PC-3 (cell line): ENCODE results near the gene MYB. TPM values are rescaled to one million over a fixed set of nuclear protein-coding genes. Genes with fewer than 3 reads are reported as not detected.

ENCODE experiments used
- ATAC-seq: fragments of 200-7000 bp; cut with Tn5 transposase; 2 replicates; pipeline ENCODE4 v1.9.1; 2020; ENCODE audit warnings: mild to moderate bottlenecking, moderate library complexity
- BruUV-seq: library from RNA; stranded (reverse); fragments of 400-500 nt; replicated peaks from 2 replicates; lab custom pipeline; 2021; lab: Mats Ljungman, UMichigan
- CTCF ChIA-PET: fragments of 300-600 bp; sonication (Branson Sonifier 250); formaldehyde crosslinking; loops from one replicate; lab custom pipeline; 2022; ENCODE audit warnings: antibody characterized with exemption; lab: Charles Lee
- POLR2A ChIA-PET: fragments of 300-600 bp; sonication (Branson Sonifier 250); formaldehyde crosslinking; loops from one replicate; lab custom pipeline; 2022; ENCODE audit warnings: antibody characterized with exemption; ENCODE audit not compliant: unreplicated experiment; lab: Charles Lee
- DNase-seq: peaks from one replicate; pipeline ENCODE4 v3.0.0-alpha.2; 2015
- H2AFZ ChIP-seq: fragments of 300-600 bp; sonication (generic); 2 replicates; pipeline ENCODE4 v1.6.0; 2016; ENCODE audit warnings: antibody characterized with exemption, low read length
- H3F3A ChIP-seq: fragments of 300-600 bp; sonication (generic); one replicate; pipeline ENCODE4 v1.6.0; 2017; ENCODE audit warnings: antibody characterized with exemption, low read length, control low read depth, mild to moderate bottlenecking; ENCODE audit not compliant: unreplicated experiment
- H3K27ac ChIP-seq: fragments of 300-600 bp; sonication (generic); 2 replicates; pipeline ENCODE4 v1.5.1; 2016; ENCODE audit warnings: mild to moderate bottlenecking, low read length
- H3K27me3 ChIP-seq: fragments of 300-600 bp; sonication (generic); 2 replicates; pipeline ENCODE4 v1.6.1; 2016; ENCODE audit warnings: low read length, mixed read lengths
- H3K36me3 ChIP-seq: fragments of 300-600 bp; sonication (generic); 2 replicates; pipeline ENCODE4 v1.6.1; 2016; ENCODE audit warnings: low read depth, mixed run types, low read length, mixed read lengths
- H3K4me1 ChIP-seq: fragments of 300-600 bp; sonication (generic); 2 replicates; pipeline ENCODE4 v1.5.1; 2016; ENCODE audit warnings: low read length; ENCODE audit not compliant: insufficient read depth
- H3K4me2 ChIP-seq: fragments of 300-600 bp; sonication (generic); 2 replicates; pipeline ENCODE4 v1.6.0; 2016; ENCODE audit warnings: low read length
- H3K4me3 ChIP-seq: fragments of 300-600 bp; sonication (generic); 2 replicates; pipeline ENCODE4 v1.5.1; 2016; ENCODE audit warnings: mild to moderate bottlenecking, low read length, mixed read lengths
- H3K79me2 ChIP-seq: fragments of 300-600 bp; sonication (generic); 2 replicates; pipeline ENCODE4 v1.6.1; 2017; ENCODE audit warnings: low read length, mixed read lengths
- H3K9ac ChIP-seq: fragments of 300-600 bp; sonication (generic); 2 replicates; pipeline ENCODE4 v1.6.0; 2016; ENCODE audit warnings: mild to moderate bottlenecking, low read length
- H3K9me2 ChIP-seq: fragments of 300-600 bp; sonication (generic); replicated peaks from 2 replicates; pipeline ENCODE4 v1.6.1; 2016; ENCODE audit warnings: mixed run types, low read length, mixed read lengths
- H3K9me3 ChIP-seq: fragments of 300-600 bp; sonication (generic); 2 replicates; pipeline ENCODE4 v1.6.1; 2016; ENCODE audit warnings: low read length, mixed read lengths
- H4K20me1 ChIP-seq: fragments of 300-600 bp; sonication (generic); 2 replicates; pipeline ENCODE4 v1.6.1; 2016; ENCODE audit warnings: low read length, mixed read lengths
- CTCF ChIP-seq: fragments of 300-600 bp; sonication (generic); conservative IDR thresholded peaks from 2 replicates; pipeline ENCODE4 v1.5.1; 2017; ENCODE audit warnings: antibody characterized with exemption, low read depth, mild to moderate bottlenecking, low read length
- EZH2 ChIP-seq: fragments of 300-600 bp; sonication (generic); IDR thresholded peaks from one replicate; pipeline ENCODE4 v1.6.1; 2017; ENCODE audit warnings: antibody characterized with exemption, mild to moderate bottlenecking, low read length; ENCODE audit not compliant: unreplicated experiment
- EZH2phosphoT487 ChIP-seq: fragments of 300-600 bp; sonication (generic); IDR thresholded peaks from 2 replicates; pipeline ENCODE4 v1.6.1; 2018; ENCODE audit warnings: mild to moderate bottlenecking, antibody characterized with exemption, low read length, borderline replicate concordance
- intact Hi-C: fragments of 100-400 bp; cut with micrococcal nuclease; formaldehyde crosslinking; loops from 2 replicates; pipeline ENCODE4 v1.9.0; 2023
- total RNA-seq: library from RNA; depleted of rRNA; stranded (reverse); fragments of >200 nt; gene quantifications from 2 replicates; pipeline ENCODE4 v1.2.3, GENCODE V29; 2014

MYB gene
- total RNA-seq, 1 experiment from 2014 or later: 4.4 TPM

DNA sequence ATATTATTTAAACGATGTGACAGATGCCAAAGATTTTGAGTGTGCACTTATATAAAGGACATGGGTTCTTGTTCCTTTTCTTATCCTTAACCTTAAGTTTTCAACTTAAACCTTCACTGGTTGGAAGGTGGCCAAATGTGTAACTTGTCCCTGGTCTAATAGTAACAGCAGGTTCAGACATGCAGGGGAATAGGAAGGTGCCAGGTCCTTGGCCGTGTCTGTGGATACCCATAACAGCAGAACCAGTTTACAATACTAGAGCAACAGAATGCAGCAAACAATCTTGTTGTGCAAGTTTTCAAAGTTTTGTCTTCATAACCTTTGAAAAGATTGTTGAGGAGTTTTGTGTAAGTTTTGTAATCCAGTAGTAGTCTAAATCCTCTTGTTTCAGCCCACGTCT is 4.4 kb downstream of the MYB start:
- H3K4me2 ChIP-seq: no peak overlapping the region
- ChIA-PET POLR2A (no interaction called here), CTCF (interaction anchor here (1.5 kb wide), 1 partner anchor 123 kb away, joined by 11 read pairs; no protein-coding TSS in a partner anchor)
- no peaks in the 10 kb centered on the region for H3K27me3 ChIP-seq
- no TSS peak for BruUV-seq
- intact Hi-C loops: no loop called here
- H3K36me3 ChIP-seq: no peaks in the 10 kb centered on the region
- no peak overlapping the region for H2AFZ ChIP-seq
- ATAC-seq (no peak), DNase-seq (no peak)
- H3K9me2 ChIP-seq: no peaks in the 10 kb centered on the region
- H3K4me1 ChIP-seq: no peaks in the 10 kb centered on the region
- H4K20me1 ChIP-seq: no peaks in the 10 kb centered on the region
- H3K27ac ChIP-seq: no peak overlapping the region
- H3K4me3 ChIP-seq: no peak overlapping the region
- no peak for TF ChIP-seq EZH2
- no peak for TF ChIP-seq EZH2phosphoT487
- no peak for TF ChIP-seq CTCF
- H3K9me3 ChIP-seq: no peaks in the 10 kb centered on the region
- no peak overlapping the region for H3K9ac ChIP-seq
- H3F3A ChIP-seq: no peaks in the 10 kb centered on the region
- no peaks in the 10 kb centered on the region for H3K79me2 ChIP-seq

- no peak for ATAC-seq
Measured at GRCh38 chr6:135186255-135186654, 5.1 kb downstream of the MYB start.

More at GRCh38 chr6:135186255-135186654, 5.1 kb downstream of the MYB start:
- H3F3A ChIP-seq: no peaks in the 10 kb centered on the region
- H3K79me2 ChIP-seq: no peaks in the 10 kb centered on the region
- no peak overlapping the region for H3K4me2 ChIP-seq
- BruUV-seq: no TSS peak
- no peak for TF ChIP-seq EZH2
- TF ChIP-seq EZH2phosphoT487: no peak
- no peak for TF ChIP-seq CTCF
- intact Hi-C loops: no loop called here
- H3K4me1 ChIP-seq: no peaks in the 10 kb centered on the region
- no peaks in the 10 kb centered on the region for H3K9me3 ChIP-seq
- H3K27ac ChIP-seq: no peak overlapping the region
- H3K4me3 ChIP-seq: no peak overlapping the region
- no peak for DNase-seq
- H3K36me3 ChIP-seq: no peaks in the 10 kb centered on the region
- H3K9me2 ChIP-seq: no peaks in the 10 kb centered on the region
- H2AFZ ChIP-seq: no peak overlapping the region
- ChIA-PET POLR2A (no interaction called here), CTCF (no interaction called here)
- H3K27me3 ChIP-seq: no peaks in the 10 kb centered on the region
- H4K20me1 ChIP-seq: no peaks in the 10 kb centered on the region
- no peak overlapping the region for H3K9ac ChIP-seq
